OCI-LY3 (cell line): ENCODE measurements around the gene COL6A6.

Source experiments
- CTCF ChIP-seq: fragments of 200-600, 300-600 bp; sonication (generic); IDR thresholded peaks from 2 replicates; pipeline ENCODE4 v1.5.1; 2014; ENCODE audit warnings: antibody characterized with exemption, low read length, low read depth
- EZH2phosphoT487 ChIP-seq: fragments of 200-600 bp; shearing (Covaris generic); IDR thresholded peaks from 2 replicates; pipeline ENCODE4 v1.6.1; 2018; ENCODE audit warnings: antibody characterized with exemption, mixed run types, low read depth

- TF ChIP-seq CTCF (no peak), EZH2phosphoT487 (no peak)
Measured at GRCh38 chr3:130470126-130470525, 46.9 kb upstream of the COL6A6 start.
